PC-3 (cell line): ENCODE results near the gene ZNHIT6. TPM values are rescaled to one million over a fixed set of nuclear protein-coding genes. Genes with fewer than 3 reads are reported as not detected.

Experiments
- ATAC-seq: fragments of 200-7000 bp; cut with Tn5 transposase; 2 replicates; pipeline ENCODE4 v1.9.1; 2020; ENCODE audit warnings: mild to moderate bottlenecking, moderate library complexity
- BruUV-seq: library from RNA; stranded (reverse); fragments of 400-500 nt; replicated peaks from 2 replicates; lab custom pipeline; 2021; lab: Mats Ljungman, UMichigan
- CTCF ChIA-PET: fragments of 300-600 bp; sonication (Branson Sonifier 250); formaldehyde crosslinking; loops from one replicate; lab custom pipeline; 2022; ENCODE audit warnings: antibody characterized with exemption; lab: Charles Lee
- POLR2A ChIA-PET: fragments of 300-600 bp; sonication (Branson Sonifier 250); formaldehyde crosslinking; loops from one replicate; lab custom pipeline; 2022; ENCODE audit warnings: antibody characterized with exemption; ENCODE audit not compliant: unreplicated experiment; lab: Charles Lee
- DNase-seq: peaks from one replicate; pipeline ENCODE4 v3.0.0-alpha.2; 2015
- H2AFZ ChIP-seq: fragments of 300-600 bp; sonication (generic); 2 replicates; pipeline ENCODE4 v1.6.0; 2016; ENCODE audit warnings: antibody characterized with exemption, low read length
- H3F3A ChIP-seq: fragments of 300-600 bp; sonication (generic); one replicate; pipeline ENCODE4 v1.6.0; 2017; ENCODE audit warnings: antibody characterized with exemption, low read length, control low read depth, mild to moderate bottlenecking; ENCODE audit not compliant: unreplicated experiment
- H3K27ac ChIP-seq: fragments of 300-600 bp; sonication (generic); 2 replicates; pipeline ENCODE4 v1.5.1; 2016; ENCODE audit warnings: mild to moderate bottlenecking, low read length
- H3K27me3 ChIP-seq: fragments of 300-600 bp; sonication (generic); 2 replicates; pipeline ENCODE4 v1.6.1; 2016; ENCODE audit warnings: low read length, mixed read lengths
- H3K36me3 ChIP-seq: fragments of 300-600 bp; sonication (generic); 2 replicates; pipeline ENCODE4 v1.6.1; 2016; ENCODE audit warnings: low read depth, mixed run types, low read length, mixed read lengths
- H3K4me1 ChIP-seq: fragments of 300-600 bp; sonication (generic); 2 replicates; pipeline ENCODE4 v1.5.1; 2016; ENCODE audit warnings: low read length; ENCODE audit not compliant: insufficient read depth
- H3K4me2 ChIP-seq: fragments of 300-600 bp; sonication (generic); 2 replicates; pipeline ENCODE4 v1.6.0; 2016; ENCODE audit warnings: low read length
- H3K4me3 ChIP-seq: fragments of 300-600 bp; sonication (generic); 2 replicates; pipeline ENCODE4 v1.5.1; 2016; ENCODE audit warnings: mild to moderate bottlenecking, low read length, mixed read lengths
- H3K79me2 ChIP-seq: fragments of 300-600 bp; sonication (generic); 2 replicates; pipeline ENCODE4 v1.6.1; 2017; ENCODE audit warnings: low read length, mixed read lengths
- H3K9ac ChIP-seq: fragments of 300-600 bp; sonication (generic); 2 replicates; pipeline ENCODE4 v1.6.0; 2016; ENCODE audit warnings: mild to moderate bottlenecking, low read length
- H3K9me2 ChIP-seq: fragments of 300-600 bp; sonication (generic); replicated peaks from 2 replicates; pipeline ENCODE4 v1.6.1; 2016; ENCODE audit warnings: mixed run types, low read length, mixed read lengths
- H3K9me3 ChIP-seq: fragments of 300-600 bp; sonication (generic); 2 replicates; pipeline ENCODE4 v1.6.1; 2016; ENCODE audit warnings: low read length, mixed read lengths
- H4K20me1 ChIP-seq: fragments of 300-600 bp; sonication (generic); 2 replicates; pipeline ENCODE4 v1.6.1; 2016; ENCODE audit warnings: low read length, mixed read lengths
- CTCF ChIP-seq: fragments of 300-600 bp; sonication (generic); conservative IDR thresholded peaks from 2 replicates; pipeline ENCODE4 v1.5.1; 2017; ENCODE audit warnings: antibody characterized with exemption, low read depth, mild to moderate bottlenecking, low read length
- EZH2 ChIP-seq: fragments of 300-600 bp; sonication (generic); IDR thresholded peaks from one replicate; pipeline ENCODE4 v1.6.1; 2017; ENCODE audit warnings: antibody characterized with exemption, mild to moderate bottlenecking, low read length; ENCODE audit not compliant: unreplicated experiment
- EZH2phosphoT487 ChIP-seq: fragments of 300-600 bp; sonication (generic); IDR thresholded peaks from 2 replicates; pipeline ENCODE4 v1.6.1; 2018; ENCODE audit warnings: mild to moderate bottlenecking, antibody characterized with exemption, low read length, borderline replicate concordance
- intact Hi-C: fragments of 100-400 bp; cut with micrococcal nuclease; formaldehyde crosslinking; loops from 2 replicates; pipeline ENCODE4 v1.9.0; 2023
- total RNA-seq: library from RNA; depleted of rRNA; stranded (reverse); fragments of >200 nt; gene quantifications from 2 replicates; pipeline ENCODE4 v1.2.3, GENCODE V29; 2014

The ZNHIT6 gene
- total RNA-seq, 1 experiment from 2014 or later = 18.3 TPM

GRCh38 chr1:85612704-85613361 lies 95.4 kb downstream of the ZNHIT6 start:
- H3K4me2 ChIP-seq = peak overlapping the region; percentile 30
- no peaks in the 10 kb centered on the region for H4K20me1 ChIP-seq
- peaks cover 49% of the 10 kb centered on the region for H3K4me1 ChIP-seq
- CTCF ChIA-PET = interaction anchor here (1.0 to 1.1 kb wide), 2 partner anchors 80 to 237 kb away, joined by 4 to 9 read pairs; no protein-coding TSS in a partner anchor
- H3K9me3 ChIP-seq = no peaks in the 10 kb centered on the region
- peak; percentile 51 for ATAC-seq
- BruUV-seq = no TSS peak
- POLR2A ChIA-PET = interaction anchor here (0.7 to 1.3 kb wide), 2 partner anchors 81 to 1535 kb away, joined by 3 to 4 read pairs; no protein-coding TSS in a partner anchor
- TF ChIP-seq EZH2 (no peak), EZH2phosphoT487 (no peak), CTCF (peak; percentile 60)
- H3K27ac ChIP-seq = peak overlapping the region; percentile 73
- H3K9me2 ChIP-seq = no peaks in the 10 kb centered on the region
- intact Hi-C loops = loop anchor here (2.0 kb wide), 1 partner anchor 80 kb away; no protein-coding TSS in a partner anchor
- H3K27me3 ChIP-seq = no peaks in the 10 kb centered on the region
- H3K36me3 ChIP-seq = no peaks in the 10 kb centered on the region
- H2AFZ ChIP-seq = peak overlapping the region; percentile 5; the same call in 1 of the 2 replicates
- H3F3A ChIP-seq = no peaks in the 10 kb centered on the region
- DNase-seq = peak; percentile 72
- no peak overlapping the region for H3K4me3 ChIP-seq
- no peaks in the 10 kb centered on the region for H3K79me2 ChIP-seq
- 0 out of 2 replicates have a peak overlapping the region, but pooled peaks have one; percentile 2 for H3K9ac ChIP-seq

- intact Hi-C loops = loop anchor here (2.0 kb wide), 1 partner anchor 81 kb away; no protein-coding TSS in a partner anchor
- no peak overlapping the region for H3K4me3 ChIP-seq
- no TSS peak for BruUV-seq
- H3K79me2 ChIP-seq = no peaks in the 10 kb centered on the region
- no peaks in the 10 kb centered on the region for H4K20me1 ChIP-seq
- no peak overlapping the region for H3K9ac ChIP-seq
- no peaks in the 10 kb centered on the region for H3K27me3 ChIP-seq
- H3K9me3 ChIP-seq = no peaks in the 10 kb centered on the region
- H3F3A ChIP-seq = no peaks in the 10 kb centered on the region
- TF ChIP-seq EZH2 (no peak), EZH2phosphoT487 (no peak), CTCF (no peak)
- ChIA-PET CTCF (interaction anchor here (1.0 kb wide), 1 partner anchor 238 kb away, joined by 4 read pairs; no protein-coding TSS in a partner anchor), POLR2A (interaction anchor here (0.5 to 0.7 kb wide), 2 partner anchors 283 to 1534 kb away, joined by 3 to 5 read pairs; no protein-coding TSS in a partner anchor)
- no peak overlapping the region for H2AFZ ChIP-seq
- H3K9me2 ChIP-seq = no peaks in the 10 kb centered on the region
- H3K4me2 ChIP-seq = peak overlapping the region; percentile 30
- ATAC-seq = peak; percentile 35
- peak overlapping the region; percentile 73 for H3K27ac ChIP-seq
- no peaks in the 10 kb centered on the region for H3K36me3 ChIP-seq
- peaks cover 57% of the 10 kb centered on the region for H3K4me1 ChIP-seq
- peak; percentile 97 for DNase-seq
These were observed 96.4 kb downstream of the ZNHIT6 start for GRCh38 chr1:85611856-85612255.
